ENCODE measurements around the gene LLCFC1. TPM values are rescaled to one million over a fixed set of nuclear protein-coding genes. Genes with fewer than 3 reads are reported as not detected.

Gene LLCFC1
- total and polyA plus RNA-seq, 4 donors: not detected

DNA sequence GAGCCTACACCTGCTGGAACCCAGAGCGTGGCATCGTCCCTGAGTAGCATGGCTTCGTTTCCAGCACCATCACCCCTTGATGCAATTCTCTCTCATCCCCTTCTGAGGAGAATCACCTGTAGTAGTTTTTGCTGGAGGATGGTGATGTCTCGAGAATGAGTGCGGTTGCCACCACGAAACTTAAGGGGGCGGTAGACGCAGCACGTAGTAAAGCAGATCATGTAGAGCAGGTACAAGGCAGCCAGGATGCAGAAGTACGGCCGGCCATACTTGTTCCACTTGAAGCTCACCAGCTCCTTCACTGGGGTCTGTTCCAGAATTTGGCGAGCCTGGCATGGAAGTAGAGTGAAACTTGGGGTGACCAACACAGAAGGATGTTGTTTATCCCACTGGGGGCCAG, 13.9 kb upstream of the LLCFC1 start (continued):
- TF ChIP-seq FOXA2 (IDR thresholded peaks at IDR 0.05) (no peak), YY1 (IDR thresholded peaks at IDR 0.05) (no peak), RAD21 (IDR thresholded peaks at IDR 0.05) (no peak), RXRA (IDR thresholded peaks at IDR 0.05) (no peak)

DNA sequence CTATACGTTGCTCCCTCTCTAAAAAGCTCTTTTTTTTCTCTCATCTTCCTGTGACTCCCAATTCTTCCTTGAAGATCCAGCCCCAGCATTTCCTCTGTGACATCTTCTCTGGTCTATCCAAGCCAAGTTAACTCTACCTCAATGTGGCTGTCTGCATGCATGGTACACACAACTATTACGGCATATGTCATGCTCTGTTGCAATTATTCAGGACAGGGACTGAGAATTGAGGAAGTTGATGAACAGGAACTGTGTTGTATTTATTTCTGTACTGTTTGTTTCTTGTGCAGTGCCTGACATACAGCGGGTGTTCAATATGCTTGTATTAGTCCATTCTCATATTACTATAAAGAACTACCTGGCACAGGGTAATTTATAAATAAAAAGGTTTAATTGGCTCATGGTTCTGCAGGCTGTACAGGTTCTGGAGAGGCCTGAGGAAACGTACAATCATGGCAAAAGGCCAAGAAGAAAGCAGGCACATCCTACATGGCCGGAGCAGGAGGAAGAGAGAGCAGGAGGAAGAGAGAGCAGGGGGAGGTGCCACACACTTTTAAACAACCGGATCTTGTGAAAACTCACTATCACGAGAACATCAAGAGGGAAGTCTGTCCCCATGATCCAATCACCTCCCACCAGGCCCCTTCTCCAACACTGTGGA, 12.1 kb upstream of the LLCFC1 start:
- WGBS: 63% methylated on average over 7 of the region's 7 CpGs
- no peaks in the 10 kb centered on the region for H3K36me3 ChIP-seq (ENCODE audit: control insufficient read depth in 4 of 4, insufficient read depth in 3 of 4, low read depth in 1 of 4, low read length in 3 of 4)
- H3K9me3 ChIP-seq (ENCODE audit: control insufficient read depth in 4 of 4, low read length in 3 of 4): no peaks in the 10 kb centered on the region
- TF ChIP-seq NR2F2 (IDR thresholded peaks at IDR 0.05): no peak
- TF ChIP-seq HNF4A (conservative IDR thresholded peaks at IDR 0.05): no peak
- TF ChIP-seq EGR1 (IDR thresholded peaks at IDR 0.05; ENCODE audit: low read depth in 2 of 2): no peak
- TF ChIP-seq, protein P1, sequence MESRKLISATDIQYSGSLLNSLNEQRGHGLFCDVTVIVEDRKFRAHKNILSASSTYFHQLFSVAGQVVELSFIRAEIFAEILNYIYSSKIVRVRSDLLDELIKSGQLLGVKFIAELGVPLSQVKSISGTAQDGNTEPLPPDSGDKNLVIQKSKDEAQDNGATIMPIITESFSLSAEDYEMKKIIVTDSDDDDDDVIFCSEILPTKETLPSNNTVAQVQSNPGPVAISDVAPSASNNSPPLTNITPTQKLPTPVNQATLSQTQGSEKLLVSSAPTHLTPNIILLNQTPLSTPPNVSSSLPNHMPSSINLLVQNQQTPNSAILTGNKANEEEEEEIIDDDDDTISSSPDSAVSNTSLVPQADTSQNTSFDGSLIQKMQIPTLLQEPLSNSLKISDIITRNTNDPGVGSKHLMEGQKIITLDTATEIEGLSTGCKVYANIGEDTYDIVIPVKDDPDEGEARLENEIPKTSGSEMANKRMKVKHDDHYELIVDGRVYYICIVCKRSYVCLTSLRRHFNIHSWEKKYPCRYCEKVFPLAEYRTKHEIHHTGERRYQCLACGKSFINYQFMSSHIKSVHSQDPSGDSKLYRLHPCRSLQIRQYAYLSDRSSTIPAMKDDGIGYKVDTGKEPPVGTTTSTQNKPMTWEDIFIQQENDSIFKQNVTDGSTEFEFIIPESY (IDR thresholded peaks at IDR 0.05): no peak
- DNase-seq (ENCODE audit: low spot score): peak; percentile 10
- no peak overlapping the region for H3K27ac ChIP-seq (ENCODE audit: low read depth in 1 of 2, low read length in 2 of 2)
- no peak overlapping the region for H3K4me3 ChIP-seq (ENCODE audit: low read depth in 1 of 3, low read length in 3 of 3)
- no peaks in the 10 kb centered on the region for H3K27me3 ChIP-seq (ENCODE audit: control insufficient read depth in 4 of 4, insufficient read depth in 4 of 4, low read length in 3 of 4)
- no peaks in the 10 kb centered on the region for H3K4me1 ChIP-seq (ENCODE audit: control insufficient read depth in 4 of 4, insufficient read depth in 4 of 4, low read length in 3 of 4)
- H3K9ac ChIP-seq (ENCODE audit: low read depth in 1 of 2, low read length in 2 of 2): no peak overlapping the region

DNA sequence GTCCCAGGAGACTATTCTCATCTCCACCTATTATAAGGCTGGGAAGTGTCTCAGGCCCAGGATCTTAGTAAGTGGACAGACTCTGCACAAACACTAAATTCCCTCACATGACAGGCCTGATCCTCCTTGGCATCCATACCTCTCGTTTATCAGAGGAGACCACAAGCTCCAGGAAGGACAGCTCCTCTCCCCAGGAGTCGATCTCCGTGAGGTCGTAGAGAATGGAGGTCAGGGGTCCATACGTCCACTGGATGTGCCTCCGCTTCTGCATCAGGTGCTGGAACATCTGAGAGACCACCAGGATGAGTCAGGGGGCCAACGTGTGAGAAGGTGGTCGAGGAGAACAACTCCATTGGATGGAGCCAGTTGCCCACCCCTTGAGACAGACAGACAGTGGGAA, 11.3 kb upstream of the LLCFC1 start:
- peak overlapping the region in 1 of 2 donors; percentile 30 for H3K27ac ChIP-seq (ENCODE audit: low read depth in 1 of 2, low read length in 2 of 2)
- no peaks in the 10 kb centered on the region for H3K36me3 ChIP-seq (ENCODE audit: control insufficient read depth in 4 of 4, insufficient read depth in 3 of 4, low read depth in 1 of 4, low read length in 3 of 4)
- no peaks in the 10 kb centered on the region for H3K27me3 ChIP-seq (ENCODE audit: control insufficient read depth in 4 of 4, insufficient read depth in 4 of 4, low read length in 3 of 4)
- no peaks in the 10 kb centered on the region for H3K4me1 ChIP-seq (ENCODE audit: control insufficient read depth in 4 of 4, insufficient read depth in 4 of 4, low read length in 3 of 4)
- no peak for DNase-seq (ENCODE audit: low spot score)
- no peak for TF ChIP-seq EGR1 (IDR thresholded peaks at IDR 0.05; ENCODE audit: low read depth in 2 of 2)
- no peak for TF ChIP-seq TAF1 (conservative IDR thresholded peaks at IDR 0.05)
- TF ChIP-seq, protein P2, sequence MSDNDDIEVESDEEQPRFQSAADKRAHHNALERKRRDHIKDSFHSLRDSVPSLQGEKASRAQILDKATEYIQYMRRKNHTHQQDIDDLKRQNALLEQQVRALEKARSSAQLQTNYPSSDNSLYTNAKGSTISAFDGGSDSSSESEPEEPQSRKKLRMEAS (IDR thresholded peaks at IDR 0.05): no peak
- 74% methylated on average over 8 of the region's 8 CpGs for WGBS
- H3K4me3 ChIP-seq (ENCODE audit: low read depth in 1 of 3, low read length in 3 of 3): no peak overlapping the region
- H3K9me3 ChIP-seq (ENCODE audit: control insufficient read depth in 4 of 4, low read length in 3 of 4): no peaks in the 10 kb centered on the region
- no peak overlapping the region for H3K9ac ChIP-seq (ENCODE audit: low read depth in 1 of 2, low read length in 2 of 2)

DNA sequence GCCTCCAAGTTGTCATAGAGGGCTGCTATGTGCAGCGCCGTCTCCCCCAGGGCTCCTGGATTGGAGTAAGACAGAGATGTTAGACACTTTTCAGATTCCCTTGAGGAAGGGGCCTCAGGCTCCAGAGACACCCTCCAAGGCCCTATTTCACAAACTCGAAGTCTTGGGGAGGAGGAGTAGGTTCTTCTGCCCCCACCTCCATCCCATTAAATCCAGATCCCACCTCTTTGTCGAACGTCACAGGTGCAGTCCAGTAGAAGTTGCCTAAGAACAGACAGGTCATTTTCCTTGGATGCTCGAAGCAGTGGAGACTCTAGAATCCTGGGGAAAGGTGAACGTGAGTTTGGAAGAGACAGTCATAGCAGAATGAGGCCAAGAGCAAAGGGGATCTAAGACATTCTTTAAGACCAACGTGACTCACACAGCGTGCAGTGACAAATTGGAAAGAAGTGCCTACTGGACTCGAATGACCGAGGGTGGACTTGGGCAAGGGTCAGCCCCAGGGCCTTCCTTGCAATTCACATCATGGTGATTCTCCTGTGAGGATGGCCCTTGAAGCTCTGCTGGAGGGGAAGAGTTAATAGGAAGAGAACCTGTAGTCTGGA, 9.1 kb upstream of the LLCFC1 start:
- TF ChIP-seq, protein P3, sequence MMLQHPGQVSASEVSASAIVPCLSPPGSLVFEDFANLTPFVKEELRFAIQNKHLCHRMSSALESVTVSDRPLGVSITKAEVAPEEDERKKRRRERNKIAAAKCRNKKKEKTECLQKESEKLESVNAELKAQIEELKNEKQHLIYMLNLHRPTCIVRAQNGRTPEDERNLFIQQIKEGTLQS (IDR thresholded peaks at IDR 0.05): no peak
- Histone ChIP-seq H3K27me3 (ENCODE audit: control insufficient read depth in 4 of 4, insufficient read depth in 4 of 4, low read length in 3 of 4) (no peaks in the 10 kb centered on the region), H3K9ac (ENCODE audit: low read depth in 1 of 2, low read length in 2 of 2) (no peak overlapping the region), H3K4me3 (ENCODE audit: low read depth in 1 of 3, low read length in 3 of 3) (no peak overlapping the region), H3K36me3 (ENCODE audit: control insufficient read depth in 4 of 4, insufficient read depth in 3 of 4, low read depth in 1 of 4, low read length in 3 of 4) (no peaks in the 10 kb centered on the region), H3K4me1 (ENCODE audit: control insufficient read depth in 4 of 4, insufficient read depth in 4 of 4, low read length in 3 of 4) (no peaks in the 10 kb centered on the region), H3K27ac (ENCODE audit: low read depth in 1 of 2, low read length in 2 of 2) (no peak overlapping the region), H3K9me3 (ENCODE audit: control insufficient read depth in 4 of 4, low read length in 3 of 4) (no peaks in the 10 kb centered on the region)
- DNase-seq (ENCODE audit: low spot score): no peak
- WGBS: 87% methylated on average over 11 of the region's 11 CpGs
